MCF 10A (cell line): Measurements from ENCODE around the gene PDCD1LG2. TPM values are rescaled to one million over a fixed set of nuclear protein-coding genes. Genes with fewer than 3 reads are reported as not detected.

Experiments used
- BruUV-seq: library from RNA; stranded (reverse); fragments of 400-500 nt; replicated peaks from 2 replicates; lab custom pipeline; 2021; lab: Mats Ljungman, UMichigan
- CTCF ChIA-PET: fragments of 300-600 bp; sonication (Branson Sonifier 250); formaldehyde crosslinking; extraction: SDS; loops from one replicate; lab custom pipeline; 2021; ENCODE audit warnings: antibody characterized with exemption, inconsistent platforms; lab: Yijun Ruan, JAX
- POLR2A ChIA-PET: fragments of 300-600, 350-650 bp; sonication (Branson Sonifier 250); formaldehyde crosslinking; extraction: SDS; loops from one replicate; lab custom pipeline; 2020; ENCODE audit warnings: antibody characterized with exemption, inconsistent platforms; lab: Yijun Ruan, JAX
- DNase-seq: peaks from one replicate; pipeline ENCODE4 v3.0.0-alpha.2; 2018; ENCODE audit not compliant: unreplicated experiment
- H3K27ac Mint-ChIP-seq: one replicate; pipeline ENCODE4 v1.8.0; 2022; ENCODE audit warnings: mild to moderate bottlenecking, low read depth, mixed read lengths; ENCODE audit not compliant: unreplicated experiment
- H3K27me3 Mint-ChIP-seq: one replicate; pipeline ENCODE4 v1.8.0; 2022; ENCODE audit warnings: mixed read lengths; ENCODE audit not compliant: insufficient read depth, unreplicated experiment
- H3K36me3 Mint-ChIP-seq: one replicate; pipeline ENCODE4 v1.8.0; 2022; ENCODE audit warnings: mild to moderate bottlenecking, moderate library complexity, mixed read lengths; ENCODE audit not compliant: insufficient read depth, unreplicated experiment
- H3K4me1 Mint-ChIP-seq: one replicate; pipeline ENCODE4 v1.8.0; 2022; ENCODE audit warnings: mixed read lengths; ENCODE audit not compliant: insufficient read depth, unreplicated experiment
- H3K4me3 Mint-ChIP-seq: one replicate; pipeline ENCODE4 v1.8.0; 2022; ENCODE audit warnings: mild to moderate bottlenecking, moderate library complexity, mixed read lengths; ENCODE audit not compliant: unreplicated experiment
- H3K9me3 Mint-ChIP-seq: one replicate; pipeline ENCODE4 v1.8.0; 2022; ENCODE audit warnings: mixed read lengths; ENCODE audit not compliant: unreplicated experiment
- intact Hi-C: fragments of 100-400 bp; cut with micrococcal nuclease; formaldehyde crosslinking; loops from 2 replicates; pipeline ENCODE4 v1.14.1; 2022
- total RNA-seq: library from RNA; stranded (reverse); gene quantifications from 2 replicates; pipeline ENCODE4 v1.2.3, GENCODE V29; 2022
- TF ChIP-seq, protein P1 (sequence below): fragments of 200-600 bp; IDR thresholded peaks from one replicate; pipeline ENCODE4 v1.8.0; 2022; ENCODE audit warnings: antibody characterized with exemption, mild to moderate bottlenecking; ENCODE audit not compliant: unreplicated experiment

Gene PDCD1LG2
- total RNA-seq, 1 experiment from 2014 or later, result 1.8 TPM

DNA sequence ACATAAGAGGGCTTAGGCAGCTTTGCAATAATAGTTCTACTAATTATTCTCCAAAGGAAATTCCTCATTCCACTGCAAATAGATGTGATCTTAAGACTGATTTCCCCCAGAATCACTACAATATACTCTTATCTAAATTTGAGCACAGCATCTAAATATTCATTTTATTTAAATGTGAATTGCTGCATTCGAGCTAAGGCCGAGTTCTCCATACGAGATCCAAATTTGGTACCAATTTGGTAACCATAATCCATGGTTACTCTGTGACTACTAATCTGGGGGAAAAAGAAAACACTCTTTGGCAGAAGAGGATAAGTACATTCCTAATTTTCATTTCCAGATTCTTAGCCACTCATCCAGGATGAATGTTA lies 98.9 kb downstream of the PDCD1LG2 start:
- Mint-ChIP-seq H3K36me3 (no peaks in the 10 kb centered on the region), H3K27ac (peak overlapping the region; percentile 47), H3K4me1 (no peaks in the 10 kb centered on the region), H3K4me3 (peak overlapping the region; percentile 57), H3K9me3 (no peaks in the 10 kb centered on the region), H3K27me3 (no peaks in the 10 kb centered on the region)
- CTCF ChIA-PET, result interaction anchor here (0.5 to 2.4 kb wide), 9 partner anchors 9 to 821 kb away, joined by 3 to 11 read pairs (median 4); no protein-coding TSS in a partner anchor
- TSS peak; percentile 82 for BruUV-seq
- POLR2A ChIA-PET, result interaction anchor here (0.8 to 4.9 kb wide), 10 partner anchors 8 to 172 kb away, joined by 3 to 34 read pairs (median 5); partner anchors contain the start of genes CD274, PLGRKT and RIC1
- no peak for DNase-seq
- intact Hi-C loops, result loop anchor here (1.0 kb wide), 1 partner anchor 106 kb away; no protein-coding TSS in a partner anchor
- TF ChIP-seq, protein P1, sequence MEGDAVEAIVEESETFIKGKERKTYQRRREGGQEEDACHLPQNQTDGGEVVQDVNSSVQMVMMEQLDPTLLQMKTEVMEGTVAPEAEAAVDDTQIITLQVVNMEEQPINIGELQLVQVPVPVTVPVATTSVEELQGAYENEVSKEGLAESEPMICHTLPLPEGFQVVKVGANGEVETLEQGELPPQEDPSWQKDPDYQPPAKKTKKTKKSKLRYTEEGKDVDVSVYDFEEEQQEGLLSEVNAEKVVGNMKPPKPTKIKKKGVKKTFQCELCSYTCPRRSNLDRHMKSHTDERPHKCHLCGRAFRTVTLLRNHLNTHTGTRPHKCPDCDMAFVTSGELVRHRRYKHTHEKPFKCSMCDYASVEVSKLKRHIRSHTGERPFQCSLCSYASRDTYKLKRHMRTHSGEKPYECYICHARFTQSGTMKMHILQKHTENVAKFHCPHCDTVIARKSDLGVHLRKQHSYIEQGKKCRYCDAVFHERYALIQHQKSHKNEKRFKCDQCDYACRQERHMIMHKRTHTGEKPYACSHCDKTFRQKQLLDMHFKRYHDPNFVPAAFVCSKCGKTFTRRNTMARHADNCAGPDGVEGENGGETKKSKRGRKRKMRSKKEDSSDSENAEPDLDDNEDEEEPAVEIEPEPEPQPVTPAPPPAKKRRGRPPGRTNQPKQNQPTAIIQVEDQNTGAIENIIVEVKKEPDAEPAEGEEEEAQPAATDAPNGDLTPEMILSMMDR, result no peak

DNA sequence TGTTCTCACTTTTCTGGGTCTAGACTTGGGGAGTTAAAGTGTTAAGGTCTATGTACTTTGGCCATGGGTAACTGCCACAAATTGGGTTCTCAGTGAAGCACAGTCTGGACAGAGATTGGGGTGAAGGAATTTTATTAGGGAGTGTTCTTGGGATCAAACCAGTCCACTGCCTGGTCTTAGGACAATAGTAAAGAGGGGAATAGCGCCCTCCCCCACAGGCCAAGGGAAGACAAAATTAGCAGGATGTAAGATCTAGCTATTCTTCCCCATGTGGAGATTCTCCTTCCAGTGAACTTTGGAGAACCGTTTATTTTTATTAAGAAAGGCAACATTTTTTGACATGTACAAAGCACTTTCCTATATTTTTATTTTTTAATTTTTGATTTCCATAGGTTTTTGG lies 100.2 kb downstream of the PDCD1LG2 start:
- DNase-seq, result no peak
- POLR2A ChIA-PET, result interaction anchor here (0.6 to 4.9 kb wide), 3 partner anchors 11 to 188 kb away, joined by 3 to 34 read pairs (median 28); partner anchors contain the start of gene RIC1
- no TSS peak for BruUV-seq
- CTCF ChIA-PET, result interaction anchor here (1.6 to 3.2 kb wide), 3 partner anchors 9 to 60 kb away, joined by 4 to 18 read pairs (median 6); no protein-coding TSS in a partner anchor
- Mint-ChIP-seq H3K4me1 (no peaks in the 10 kb centered on the region), H3K4me3 (no peak overlapping the region), H3K27me3 (no peaks in the 10 kb centered on the region), H3K9me3 (no peaks in the 10 kb centered on the region), H3K27ac (no peak overlapping the region), H3K36me3 (no peaks in the 10 kb centered on the region)
- intact Hi-C loops, result no loop called here
- TF ChIP-seq, protein P1, result no peak

DNA sequence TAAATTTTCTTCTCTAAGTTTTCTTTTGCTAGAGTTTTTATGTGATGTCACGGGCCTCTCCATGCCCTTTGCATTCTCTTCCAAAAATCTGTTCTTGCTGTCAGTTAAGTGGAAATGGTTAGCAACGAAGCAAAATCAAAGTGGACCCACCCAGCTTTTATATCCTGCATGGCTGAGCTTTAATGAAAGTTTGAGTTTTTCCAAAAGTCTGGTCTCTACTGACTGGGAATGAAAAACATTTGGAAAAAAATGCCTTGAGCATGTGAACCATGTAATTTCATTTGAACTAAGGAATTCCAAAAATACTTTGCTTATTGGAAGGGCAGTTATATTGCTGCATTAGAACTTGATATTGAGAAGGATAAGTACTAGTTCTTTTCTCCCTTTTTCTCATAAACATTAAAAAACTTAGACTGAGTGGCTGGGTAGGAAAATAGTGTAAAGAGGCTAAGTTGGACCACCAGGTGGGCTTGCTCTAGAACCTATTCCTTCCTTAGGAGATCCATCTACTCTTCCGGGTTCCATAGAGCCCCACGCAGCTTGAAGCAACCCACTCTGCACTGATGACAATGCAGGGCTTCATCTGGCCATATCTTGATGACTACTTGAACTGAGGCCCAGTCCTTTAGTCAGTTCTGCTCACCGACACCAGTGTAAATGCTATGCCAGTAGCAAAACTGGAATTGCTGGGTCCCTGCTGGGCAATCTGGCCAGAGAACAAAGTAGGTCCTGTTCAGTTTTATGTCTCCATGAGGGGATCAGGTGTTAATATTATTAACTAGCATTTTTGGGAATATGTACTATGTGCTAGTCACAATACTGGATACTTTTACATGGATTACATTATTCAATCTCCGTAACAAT lies 101.2 kb downstream of the PDCD1LG2 start:
- POLR2A ChIA-PET, result interaction anchor here (0.7 to 4.9 kb wide), 2 partner anchors 10 to 17 kb away, joined by 3 to 28 read pairs; partner anchors contain the start of gene RIC1

More for the DNA sequence above, 101.2 kb downstream of the PDCD1LG2 start:
- Mint-ChIP-seq H3K27me3 (no peaks in the 10 kb centered on the region), H3K4me3 (no peak overlapping the region), H3K9me3 (no peaks in the 10 kb centered on the region), H3K4me1 (no peaks in the 10 kb centered on the region), H3K36me3 (no peaks in the 10 kb centered on the region), H3K27ac (no peak overlapping the region)
- TF ChIP-seq, protein P1, result no peak
- intact Hi-C loops, result no loop called here
- DNase-seq, result no peak
- CTCF ChIA-PET, result interaction anchor here (0.6 to 3.2 kb wide), 3 partner anchors 10 to 162 kb away, joined by 3 to 18 read pairs (median 4); partner anchors contain the start of gene CD274
- BruUV-seq, result no TSS peak
